DOHH2 (cell line): ENCODE data around the gene WDR45.

Source experiments
- H3F3A ChIP-seq: fragments of 200-600 bp; sonication (generic), shearing (Covaris generic); 2 replicates; pipeline ENCODE4 v1.6.0; 2016; ENCODE audit warnings: antibody characterized with exemption, mild to moderate bottlenecking; ENCODE audit not compliant: control insufficient read depth, insufficient read depth
- H3K27ac ChIP-seq: fragments of 200-600 bp; sonication (generic); 2 replicates; pipeline ENCODE4 v1.5.1; 2014; ENCODE audit warnings: low read depth, mild to moderate bottlenecking, low read length, moderate library complexity
- H3K27me3 ChIP-seq: fragments of 200-600 bp; sonication (generic); 2 replicates; pipeline ENCODE4 v1.6.1; 2014; ENCODE audit warnings: mild to moderate bottlenecking, low read length, mixed read lengths; ENCODE audit not compliant: control insufficient read depth
- H3K36me3 ChIP-seq: fragments of 200-600 bp; sonication (generic); 2 replicates; pipeline ENCODE4 v1.6.1; 2014; ENCODE audit warnings: mild to moderate bottlenecking, low read length, moderate library complexity, mixed read lengths; ENCODE audit not compliant: control insufficient read depth
- H3K4me1 ChIP-seq: fragments of 200-600 bp; sonication (generic); 2 replicates; pipeline ENCODE4 v1.6.1; 2014; ENCODE audit warnings: mild to moderate bottlenecking, low read length, mixed read lengths; ENCODE audit not compliant: control insufficient read depth
- H3K4me2 ChIP-seq: fragments of 200-600 bp; sonication (generic); 2 replicates; pipeline ENCODE4 v1.6.0; 2014; ENCODE audit warnings: mild to moderate bottlenecking, low read length, moderate library complexity
- H3K4me3 ChIP-seq: fragments of 200-600 bp; sonication (generic); 2 replicates; pipeline ENCODE4 v1.5.1; 2014; ENCODE audit warnings: mild to moderate bottlenecking, low read length, mixed read lengths
- H3K79me2 ChIP-seq: fragments of 200-600 bp; sonication (generic); 2 replicates; pipeline ENCODE4 v1.6.1; 2014; ENCODE audit warnings: mild to moderate bottlenecking, low read length, mixed read lengths; ENCODE audit not compliant: control insufficient read depth
- H3K9me2 ChIP-seq: fragments of 200-600 bp; sonication (generic); replicated peaks from 2 replicates; pipeline ENCODE4 v1.6.1; 2014; ENCODE audit warnings: mild to moderate bottlenecking, low read length, mixed read lengths; ENCODE audit not compliant: control insufficient read depth
- H3K9me3 ChIP-seq: fragments of 200-600 bp; sonication (generic); 2 replicates; pipeline ENCODE4 v1.6.1; 2014; ENCODE audit warnings: antibody characterized with exemption, low read length, mixed read lengths; ENCODE audit not compliant: control insufficient read depth, insufficient read depth
- H4K20me1 ChIP-seq: fragments of 200-600 bp; sonication (generic); 2 replicates; pipeline ENCODE4 v1.6.0; 2014; ENCODE audit warnings: low read depth, mild to moderate bottlenecking, antibody characterized with exemption, low read length, moderate library complexity; ENCODE audit not compliant: control insufficient read depth, insufficient read depth
- CTCF ChIP-seq: fragments of 200-600 bp; sonication (generic); IDR thresholded peaks from one replicate; pipeline ENCODE4 v1.5.1; 2014; ENCODE audit warnings: antibody characterized with exemption, mild to moderate bottlenecking, low read depth, low read length; ENCODE audit not compliant: poor library complexity, severe bottlenecking
- EZH2phosphoT487 ChIP-seq: fragments of 200-600 bp; sonication (generic); IDR thresholded peaks from 2 replicates; pipeline ENCODE4 v1.6.1; 2017; ENCODE audit warnings: borderline replicate concordance, mild to moderate bottlenecking, antibody characterized with exemption, low read length, moderate library complexity, mixed read lengths

Gene WDR45

GRCh38 chrX:49041744-49042580, 37.7 kb downstream of the WDR45 start:
- H3K27me3 ChIP-seq, result no peaks in the 10 kb centered on the region
- peak overlapping the region; percentile 26; the same call in 1 of the 2 replicates for H3K27ac ChIP-seq
- no peaks in the 10 kb centered on the region for H4K20me1 ChIP-seq
- H3F3A ChIP-seq, result no peaks in the 10 kb centered on the region
- H3K4me2 ChIP-seq, result peak overlapping the region; percentile 85
- peaks cover 31% of the 10 kb centered on the region for H3K4me1 ChIP-seq
- H3K9me3 ChIP-seq, result no peaks in the 10 kb centered on the region
- H3K36me3 ChIP-seq, result peaks cover 18% of the 10 kb centered on the region
- no peaks in the 10 kb centered on the region for H3K9me2 ChIP-seq
- H3K79me2 ChIP-seq, result peaks cover 14% of the 10 kb centered on the region
- TF ChIP-seq EZH2phosphoT487 (no peak), CTCF (no peak)
- H3K4me3 ChIP-seq, result peak overlapping the region; percentile 77

GRCh38 chrX:49040376-49040955, 39.2 kb downstream of the WDR45 start:
- Histone ChIP-seq H3F3A (no peaks in the 10 kb centered on the region), H3K27me3 (no peaks in the 10 kb centered on the region), H4K20me1 (no peaks in the 10 kb centered on the region), H3K36me3 (peaks cover 18% of the 10 kb centered on the region), H3K79me2 (peaks cover 14% of the 10 kb centered on the region), H3K27ac (no peak overlapping the region), H3K9me2 (no peaks in the 10 kb centered on the region), H3K4me2 (peak overlapping the region; percentile 54), H3K4me3 (no peak overlapping the region), H3K9me3 (no peaks in the 10 kb centered on the region), H3K4me1 (peaks cover 31% of the 10 kb centered on the region)
- TF ChIP-seq EZH2phosphoT487, result no peak
- no peak for TF ChIP-seq CTCF

- peaks cover 31% of the 10 kb centered on the region for H3K4me1 ChIP-seq
- no peaks in the 10 kb centered on the region for H3K9me2 ChIP-seq
- H3K36me3 ChIP-seq, result peaks cover 18% of the 10 kb centered on the region
- H3K27me3 ChIP-seq, result no peaks in the 10 kb centered on the region
- no peaks in the 10 kb centered on the region for H3K9me3 ChIP-seq
- no peaks in the 10 kb centered on the region for H3F3A ChIP-seq
- peak overlapping the region; percentile 22; the same call in 1 of the 2 replicates for H3K4me3 ChIP-seq
- peak overlapping the region; percentile 54 for H3K4me2 ChIP-seq
- TF ChIP-seq CTCF (no peak), EZH2phosphoT487 (no peak)
- H3K79me2 ChIP-seq, result peaks cover 14% of the 10 kb centered on the region
- H4K20me1 ChIP-seq, result no peaks in the 10 kb centered on the region
- H3K27ac ChIP-seq, result no peak overlapping the region
Observed at GRCh38 chrX:49039598-49040375, 39.9 kb downstream of the WDR45 start.
